Fibroblast of skin of left quadriceps (primary cell): ENCODE results near the gene SEC22B.
"Not testable (repeated sequence)": the region's sequence is repeated elsewhere in the genome, so short reads cannot be mapped to it uniquely, and the experiment has no call there.

Source experiments
- DNase-seq, 2 experiments: peaks; one replicate each; pipeline ENCODE4 v3.0.0-alpha.2; 2013; ENCODE audit warnings: low read depth in 2 of 2

The SEC22B gene

GRCh38 chr1:120176092-120176855 lies at the start of gene SEC22B:
Gene SEC22B (minus strand): TSS chr1:120176520. CDS start chr1:120176381, 139 bp downstream.
- peak; percentile 37 to 93 for DNase-seq

DNA sequence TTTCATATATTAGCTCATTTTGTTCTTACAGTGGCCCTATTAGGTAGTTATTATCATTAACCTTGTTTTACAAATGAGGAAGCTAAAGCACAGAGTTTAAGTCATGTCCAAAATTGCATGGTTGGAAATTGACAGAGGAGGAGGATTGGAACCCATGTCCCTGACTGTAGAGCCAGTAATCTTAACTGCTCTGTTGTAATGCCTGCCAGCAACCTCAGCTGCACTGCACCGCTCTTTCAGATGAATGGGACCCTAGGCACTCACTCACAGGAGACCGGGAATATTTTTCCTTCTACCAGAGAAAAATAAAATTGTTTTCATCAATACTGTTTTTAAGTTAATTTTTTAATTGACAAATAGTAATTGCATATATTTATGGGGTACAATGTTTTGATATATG lies 41.6 kb upstream of the SEC22B start:
- DNase-seq, result not testable (repeated sequence)

DNA sequence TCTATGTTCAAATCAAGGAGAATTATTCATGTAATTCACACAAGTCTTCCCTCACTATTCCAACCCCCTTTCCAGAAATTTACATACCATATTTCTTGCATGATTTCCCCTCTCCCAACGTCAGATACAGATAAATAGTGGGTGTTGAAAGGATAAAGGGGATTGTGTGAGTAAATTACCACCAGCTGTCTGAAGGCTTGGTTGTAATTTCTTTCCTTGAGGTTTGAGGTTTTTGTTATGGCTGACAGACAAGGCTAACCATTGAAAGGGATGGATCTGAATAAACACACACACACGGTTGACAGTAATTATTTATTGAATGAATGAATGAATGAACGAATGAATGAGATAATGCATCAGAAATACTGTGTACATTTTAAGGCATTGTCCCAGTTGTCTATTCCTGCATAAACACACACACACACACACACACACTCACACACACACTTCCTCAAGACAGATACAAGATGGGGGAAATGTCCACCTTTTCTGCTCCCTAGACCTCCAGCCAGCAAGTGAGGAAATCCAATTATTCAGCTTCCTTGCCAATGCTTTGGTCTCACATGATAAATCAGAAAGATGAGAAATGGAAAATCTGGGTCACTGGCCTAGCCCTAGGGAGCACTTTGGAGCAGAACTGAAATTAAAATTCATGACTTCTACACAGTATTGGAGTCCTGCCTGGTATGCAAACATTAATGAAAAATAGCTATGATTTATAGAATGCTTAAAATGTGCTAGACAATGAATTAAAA lies 41.0 kb upstream of the SEC22B start:
- DNase-seq, result peak; percentile 20 to 36

- not testable (repeated sequence) for DNase-seq
Measured at GRCh38 chr1:120213606-120214005, 37.3 kb upstream of the SEC22B start.

- not testable (repeated sequence) for DNase-seq
Measured at GRCh38 chr1:120210754-120211153, 34.4 kb upstream of the SEC22B start.

- not testable (repeated sequence) for DNase-seq
Measured at GRCh38 chr1:120196863-120197775, 20.8 kb upstream of the SEC22B start.

DNA sequence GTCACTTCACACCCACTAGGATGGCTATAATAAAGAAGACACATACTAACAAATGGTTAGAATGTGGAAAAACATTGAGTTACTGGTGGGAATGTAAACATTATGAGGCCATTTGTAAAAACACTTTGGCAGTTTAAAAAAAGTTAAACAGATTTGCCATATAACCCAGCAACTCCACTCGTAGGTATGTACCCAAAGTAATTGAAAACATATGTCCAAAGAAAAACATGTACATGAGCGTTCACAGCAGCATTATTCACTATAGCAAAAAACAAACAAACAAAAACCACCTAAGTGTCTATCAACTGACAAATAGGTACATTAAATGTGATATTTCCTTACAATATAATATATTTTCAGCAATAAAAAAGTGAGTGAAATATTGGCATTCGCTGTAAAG lies 12.3 kb upstream of the SEC22B start:
- DNase-seq, result not testable (repeated sequence)

- DNase-seq, result not testable (repeated sequence)
Measured at GRCh38 chr1:120182176-120182707, 5.9 kb upstream of the SEC22B start.

DNA sequence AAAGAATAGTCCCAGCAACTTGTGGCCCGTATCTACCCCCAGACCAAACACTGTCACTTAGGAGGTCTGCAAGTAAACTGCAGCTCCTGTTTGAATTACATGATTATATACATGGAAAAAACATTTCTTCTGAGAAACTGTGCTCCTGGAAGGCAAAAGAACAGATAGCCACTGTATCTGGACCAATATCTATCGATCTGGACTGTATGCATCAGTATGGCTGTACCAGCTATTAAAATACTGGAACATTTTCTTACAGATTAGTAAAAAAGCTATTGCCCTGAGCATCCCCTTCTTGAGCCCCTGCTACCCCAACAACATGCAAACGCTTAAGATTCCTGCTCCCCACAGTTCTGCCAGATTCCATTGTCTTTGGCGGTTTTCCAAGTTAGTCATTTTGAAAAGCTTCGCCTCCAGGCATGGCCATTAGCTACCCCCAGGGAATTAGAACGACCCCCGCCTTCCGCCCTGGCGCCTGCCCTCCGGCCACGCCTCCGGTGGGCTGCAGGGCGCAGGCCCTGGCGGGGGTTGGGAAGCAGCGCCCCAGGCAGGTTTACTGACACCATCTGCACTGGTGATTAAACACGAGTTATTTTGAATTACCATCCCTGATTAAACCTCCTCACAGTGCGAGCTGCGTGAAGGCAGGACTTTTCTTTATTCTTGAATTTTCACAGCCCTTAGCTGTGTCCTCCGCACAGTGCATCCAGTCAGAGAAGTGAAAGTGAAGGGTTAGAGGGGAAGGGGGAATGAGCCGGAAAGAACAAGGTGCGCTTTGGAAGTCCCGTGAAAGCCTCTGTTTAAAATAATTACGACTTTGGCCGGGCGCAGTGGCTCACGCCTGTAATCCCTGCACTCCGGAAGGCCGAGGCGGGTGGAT lies 3.7 kb upstream of the SEC22B start:
- peak in 1 of 2 experiments; percentile 86 for DNase-seq

DNA sequence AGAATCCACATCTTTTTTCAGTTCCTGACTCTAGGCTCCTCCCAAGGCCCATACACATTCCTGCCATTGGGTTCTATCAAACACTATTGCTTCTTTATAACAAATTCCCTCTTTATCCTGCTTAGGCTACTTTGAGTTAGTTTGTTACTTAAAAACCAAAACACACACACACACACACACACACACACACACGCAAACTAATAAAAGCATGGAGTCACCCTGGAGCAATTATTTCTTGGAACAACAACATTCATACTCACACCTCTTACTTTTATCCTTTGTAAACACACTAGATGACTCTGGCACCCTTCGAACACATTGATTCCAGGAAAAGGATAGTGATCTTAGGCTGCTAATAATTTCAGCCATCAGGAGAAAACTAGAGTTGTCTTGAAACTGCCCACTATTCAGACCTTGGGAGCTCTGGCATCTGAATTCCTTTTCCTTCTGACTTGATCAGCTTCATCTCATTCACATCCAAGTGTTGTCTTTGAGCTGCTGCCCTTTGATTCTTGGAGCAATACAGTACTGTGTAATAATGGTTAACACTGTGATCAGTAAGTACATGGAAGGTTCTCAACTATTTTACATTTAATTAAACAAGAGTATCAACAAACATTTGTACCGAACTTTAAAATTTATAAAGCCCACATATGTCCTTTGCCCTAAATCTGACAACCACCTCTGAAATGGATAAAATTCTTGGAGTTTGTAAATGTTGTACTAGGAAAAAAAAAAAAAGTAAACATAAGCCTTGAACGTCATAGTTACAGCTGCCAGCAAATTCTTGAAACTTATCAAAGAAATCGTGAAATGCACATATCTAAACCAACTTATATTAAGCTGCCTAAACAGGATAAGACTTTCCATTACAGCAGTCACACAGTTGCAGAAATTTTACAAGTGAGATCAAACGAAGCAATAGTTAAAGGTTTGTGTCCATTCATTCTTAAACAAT lies 2.8 kb upstream of the SEC22B start:
- peak; percentile 62 for DNase-seq

DNA sequence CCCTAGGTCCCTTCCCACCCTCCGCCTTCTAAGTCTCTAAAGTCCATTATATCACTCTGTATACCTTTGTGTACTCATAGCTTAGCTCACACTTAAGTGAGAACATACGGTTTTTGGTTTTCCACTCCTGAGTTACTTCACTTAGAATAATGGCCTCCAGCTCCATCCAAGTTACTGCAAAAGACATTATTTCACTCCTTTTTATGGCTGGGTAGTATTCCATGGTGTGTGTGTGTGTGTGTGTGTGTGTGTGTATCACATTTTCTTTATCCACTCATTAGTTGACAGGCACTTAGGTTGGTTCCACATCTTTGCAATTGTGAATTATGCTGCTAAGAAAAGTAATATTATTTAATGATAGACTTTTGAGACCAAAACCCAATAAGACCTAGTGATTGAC lies 1.7 kb upstream of the SEC22B start:
- DNase-seq, result not testable (repeated sequence)

- DNase-seq, result peak in 1 of 2 experiments; percentile 0
Measured at GRCh38 chr1:120175688-120176087, 632 bp downstream of the SEC22B start.

DNA sequence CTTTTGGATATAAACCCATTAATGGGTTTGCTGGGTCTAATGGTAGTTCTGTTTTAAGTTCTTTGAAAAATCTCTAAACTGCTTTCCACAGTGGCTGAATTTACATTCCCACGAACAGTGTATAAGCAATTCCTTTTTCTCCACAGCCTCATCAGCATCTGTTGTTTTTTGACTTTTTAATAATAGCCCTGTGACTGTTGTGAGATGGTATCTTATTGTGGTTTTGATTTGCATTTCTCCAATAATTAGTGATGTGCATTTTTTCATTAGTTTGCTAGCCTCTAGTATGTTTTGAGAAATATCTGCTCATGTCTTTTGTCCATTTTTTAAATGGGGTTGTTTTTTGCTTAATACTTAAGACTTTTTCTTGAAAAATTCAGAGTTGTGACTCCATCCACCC lies 11.6 kb downstream of the SEC22B start:
- not testable (repeated sequence) for DNase-seq

GRCh38 chr1:120162015-120162414 lies 14.3 kb downstream of the SEC22B start:
- not testable (repeated sequence) for DNase-seq

DNA sequence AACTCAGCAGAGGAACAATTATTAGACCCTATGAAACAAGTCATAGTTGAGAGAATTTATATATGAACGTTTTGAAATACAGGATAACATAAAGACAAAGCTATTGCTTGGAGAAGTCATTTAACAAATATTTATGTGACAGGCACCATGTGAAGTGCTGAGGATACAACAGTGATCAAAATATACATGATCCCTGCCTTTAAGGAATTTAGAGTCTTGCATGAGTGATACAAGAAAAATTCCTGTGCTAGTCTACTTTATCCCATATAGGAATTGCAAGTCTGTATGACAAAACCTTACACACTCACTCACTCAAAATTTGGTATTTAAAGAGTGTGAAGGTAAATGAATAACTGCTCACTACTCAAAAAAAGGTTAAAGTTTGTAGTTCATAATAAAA lies 17.8 kb downstream of the SEC22B start:
- not testable (repeated sequence) for DNase-seq

GRCh38 chr1:120158086-120158485 lies 18.2 kb downstream of the SEC22B start:
- DNase-seq, result not testable (repeated sequence)

- DNase-seq, result not testable (repeated sequence)
Measured at GRCh38 chr1:120150138-120150822, 26.0 kb downstream of the SEC22B start.

GRCh38 chr1:120149420-120150059 lies 26.8 kb downstream of the SEC22B start:
- DNase-seq, result not testable (repeated sequence)
